IMR-90 (cell line): ENCODE results near the gene ATP8B3. TPM values are rescaled to one million over a fixed set of nuclear protein-coding genes. Genes with fewer than 3 reads are reported as not detected.

Experiments used
- ATAC-seq: fragments of 200-7000 bp; cut with Tn5 transposase; 2 replicates; pipeline ENCODE4 v1.9.1; 2020; ENCODE audit warnings: low read depth, mild to moderate bottlenecking, moderate library complexity
- BruUV-seq: library from RNA; stranded (reverse); fragments of 400-500 nt; replicated peaks from 2 replicates; lab custom pipeline; 2021; lab: Mats Ljungman, UMichigan
- CTCF ChIA-PET: fragments of 300-600 bp; formaldehyde crosslinking; extraction: SDS; loops from one replicate; lab custom pipeline; 2021; ENCODE audit warnings: antibody characterized with exemption; lab: Yijun Ruan, JAX
- POLR2A ChIA-PET: fragments of 300-600 bp; sonication (Branson Sonifier 250); formaldehyde crosslinking; loops from one replicate; lab custom pipeline; 2022; ENCODE audit warnings: antibody characterized with exemption; ENCODE audit not compliant: unreplicated experiment; lab: Charles Lee
- DNase-seq: peaks from one replicate; pipeline ENCODE4 v3.0.0; 2013
- H2AFZ ChIP-seq: replicated peaks from 2 replicates; pipeline ENCODE3; 2013; ENCODE audit warnings: low read length, mild to moderate bottlenecking; ENCODE audit not compliant: poor library complexity
- H2AK5ac ChIP-seq: 2 replicates; pipeline ENCODE4 v1.6.1; 2013; ENCODE audit warnings: low read depth, low read length, inconsistent platforms
- H2AK9ac ChIP-seq: replicated peaks from 2 replicates; pipeline ENCODE3; 2013; ENCODE audit warnings: mild to moderate bottlenecking, low read depth, low read length, moderate library complexity; ENCODE audit not compliant: poor library complexity
- H2BK120ac ChIP-seq: 2 replicates; pipeline ENCODE4 v1.6.1; 2013; ENCODE audit warnings: low read depth, low read length, inconsistent platforms
- H2BK15ac ChIP-seq: 3 replicates; pipeline ENCODE4 v1.6.1; 2013; ENCODE audit warnings: low read depth, low read length, inconsistent platforms
- H2BK20ac ChIP-seq: 2 replicates; pipeline ENCODE4 v1.6.1; 2013; ENCODE audit warnings: low read depth, mild to moderate bottlenecking, inconsistent platforms, low read length, moderate library complexity
- H2BK5ac ChIP-seq: 2 replicates; pipeline ENCODE4 v1.6.1; 2013; ENCODE audit warnings: mild to moderate bottlenecking, low read depth, low read length, inconsistent platforms; ENCODE audit not compliant: poor library complexity, severe bottlenecking
- H3K14ac ChIP-seq: replicated peaks from 2 replicates; pipeline ENCODE4 v1.6.1; 2013; ENCODE audit warnings: low read depth, low read length, inconsistent platforms
- H3K18ac ChIP-seq: 2 replicates; pipeline ENCODE4 v1.6.1; 2013; ENCODE audit warnings: low read depth, low read length, control low read depth
- H3K23ac ChIP-seq: 2 replicates; pipeline ENCODE4 v1.6.1; 2013; ENCODE audit warnings: low read depth, low read length, inconsistent platforms
- H3K27ac ChIP-seq: 2 replicates; pipeline ENCODE4 v1.5.1; 2013; ENCODE audit warnings: mild to moderate bottlenecking, control low read depth, low read length; ENCODE audit not compliant: insufficient read depth
- H3K27me3 ChIP-seq: 2 replicates; pipeline ENCODE4 v1.6.1; 2013; ENCODE audit warnings: low read length; ENCODE audit not compliant: control insufficient read depth, insufficient read depth
- H3K36me3 ChIP-seq: 2 replicates; pipeline ENCODE4 v1.6.1; 2013; ENCODE audit warnings: low read length, mixed read lengths; ENCODE audit not compliant: control insufficient read depth, insufficient read depth
- H3K4ac ChIP-seq: 2 replicates; pipeline ENCODE4 v1.6.1; 2013; ENCODE audit warnings: low read depth, low read length, inconsistent platforms
- H3K4me1 ChIP-seq: 2 replicates; pipeline ENCODE4 v1.6.1; 2013; ENCODE audit warnings: low read length, mixed read lengths; ENCODE audit not compliant: control insufficient read depth, insufficient read depth
- H3K4me2 ChIP-seq: 2 replicates; pipeline ENCODE4 v1.6.1; 2013; ENCODE audit warnings: low read depth, mild to moderate bottlenecking, control low read depth, low read length, moderate library complexity
- H3K4me3 ChIP-seq: 2 replicates; pipeline ENCODE4 v1.5.1; 2013; ENCODE audit warnings: low read depth, mild to moderate bottlenecking, control low read depth, low read length, moderate library complexity; ENCODE audit not compliant: insufficient read depth
- H3K56ac ChIP-seq: 2 replicates; pipeline ENCODE4 v1.6.1; 2013; ENCODE audit warnings: low read length, inconsistent platforms; ENCODE audit not compliant: insufficient read depth; ENCODE audit errors: extremely low read depth
- H3K79me1 ChIP-seq, 2 experiments: 2 replicates each; pipeline ENCODE4 v1.6.1; 2013; ENCODE audit warnings: low read length in 2 of 2, inconsistent platforms in 1 of 2, low read depth in 1 of 2
- H3K9ac ChIP-seq: 2 replicates; pipeline ENCODE4 v1.6.1; 2013; ENCODE audit warnings: low read depth, low read length, control low read depth
- H3K9me1 ChIP-seq: 2 replicates; pipeline ENCODE4 v1.6.1; 2013; ENCODE audit warnings: low read length, inconsistent platforms; ENCODE audit not compliant: insufficient read depth
- H3K9me3 ChIP-seq: 2 replicates; pipeline ENCODE4 v1.6.1; 2013; ENCODE audit warnings: low read length; ENCODE audit not compliant: control insufficient read depth, insufficient read depth
- H4K20me1 ChIP-seq: 2 replicates; pipeline ENCODE4 v1.6.1; 2013; ENCODE audit warnings: low read length, inconsistent platforms; ENCODE audit not compliant: insufficient read depth
- H4K5ac ChIP-seq: 2 replicates; pipeline ENCODE4 v1.6.1; 2013; ENCODE audit warnings: mild to moderate bottlenecking, low read depth, low read length, control low read depth
- H4K8ac ChIP-seq, 2 experiments: 2 replicates each; pipeline ENCODE4 v1.6.1; 2013; ENCODE audit warnings: low read depth in 2 of 2, low read length in 2 of 2, control low read depth in 1 of 2, inconsistent platforms in 1 of 2
- H4K91ac ChIP-seq: 2 replicates; pipeline ENCODE4 v1.6.1; 2013; ENCODE audit warnings: low read depth, low read length, inconsistent platforms; ENCODE audit not compliant: insufficient read depth
- ELK1 ChIP-seq: fragments of 150-350 bp; IDR thresholded peaks from 2 replicates; pipeline ENCODE4 v1.6.1; 2016; ENCODE audit warnings: low read depth, mild to moderate bottlenecking, low read length, moderate library complexity, borderline replicate concordance
- FOS ChIP-seq: fragments of 150-350 bp; IDR thresholded peaks from 2 replicates; pipeline ENCODE4 v1.6.1; 2016; ENCODE audit warnings: low read depth, low read length
- MAFK ChIP-seq: IDR thresholded peaks from 2 replicates; pipeline ENCODE4 v1.6.1; 2012; ENCODE audit warnings: low read depth, low read length, improper control_type of control experiment
- MAZ ChIP-seq: IDR thresholded peaks from 2 replicates; pipeline ENCODE4 v1.6.1; 2012; ENCODE audit warnings: low read depth, mild to moderate bottlenecking, low read length, improper control_type of control experiment, moderate library complexity, borderline replicate concordance
- POLR2A ChIP-seq: IDR thresholded peaks from 2 replicates; pipeline ENCODE4 v1.6.1; 2012; ENCODE audit warnings: mild to moderate bottlenecking, low read depth, low read length
- RCOR1 ChIP-seq: IDR thresholded peaks from 2 replicates; pipeline ENCODE4 v1.6.1; 2012; ENCODE audit warnings: mild to moderate bottlenecking, low read length, improper control_type of control experiment; ENCODE audit not compliant: insufficient replicate concordance
- WGBS, 2 experiments: methylation state at CpG; one replicate each; pipeline versions ENCODE4 v1.1.5 to v1.1.7; 2013; ENCODE audit warnings: missing lambda C conversion rate in 2 of 2; ENCODE audit not compliant: insufficient read length in 1 of 2; ENCODE audit errors: extremely low coverage in 2 of 2; 5-methylcytosine and 5-hydroxymethylcytosine counted together
- dilution Hi-C: fragments of 300-500 bp; cut with HindIII; formaldehyde crosslinking; loops from one replicate; pipeline ENCODE4 v1.14.3; 2018; ENCODE audit warnings: low sequenced_read_pairs; ENCODE audit not compliant: unreplicated experiment
- in situ Hi-C: fragments of 300-500 bp; cut with MboI; formaldehyde crosslinking; loops from 3 replicates; pipeline ENCODE4 v1.14.3; 2019; ENCODE audit warnings: low sequenced_read_pairs, inconsistent platforms, mixed read lengths
- intact Hi-C: fragments of 100-400 bp; cut with micrococcal nuclease; formaldehyde crosslinking; loops from 2 replicates; pipeline ENCODE4 v1.10.0; 2022
- polyA plus RNA-seq, 3 experiments: library from polyadenylated mRNA; depleted of rRNA; stranded (reverse); fragments of >200 nt; gene quantifications; 2 replicates each; pipeline ENCODE4 v1.2.3, GENCODE V29; 2012; ENCODE audit warnings: low replicate concordance in 1 of 3
- total RNA-seq: library from RNA; depleted of rRNA; stranded (reverse); fragments of >200 nt; gene quantifications from 2 replicates; pipeline ENCODE4 v1.2.3, GENCODE V29; 2012

ATP8B3 gene
- total and polyA plus RNA-seq, 2 of the 4 experiments (the other 2 are of a cell fraction): 1.6 to 8.1 TPM

GRCh38 chr19:1785310-1785709 is 26.8 kb downstream of the ATP8B3 start:
- H3K18ac ChIP-seq: no peak overlapping the region
- no peak overlapping the region for H3K27ac ChIP-seq
- H4K20me1 ChIP-seq: no peaks in the 10 kb centered on the region
- ATAC-seq: no peak
- no peaks in the 10 kb centered on the region for H3K79me1 ChIP-seq
- no peak overlapping the region for H2BK15ac ChIP-seq
- H4K5ac ChIP-seq: no peak overlapping the region
- peaks cover 40% of the 10 kb centered on the region for H3K27me3 ChIP-seq
- no peaks in the 10 kb centered on the region for H3K4me1 ChIP-seq
- no peak overlapping the region for H3K4me3 ChIP-seq
- no TSS peak for BruUV-seq
- no peak overlapping the region for H3K23ac ChIP-seq
- no peak overlapping the region for H2AFZ ChIP-seq
- H2BK20ac ChIP-seq: no peak overlapping the region
- CTCF ChIA-PET: interaction anchor here (0.6 kb wide), 1 partner anchor 9 kb away, joined by 3 read pairs; no protein-coding TSS in a partner anchor
- no peak overlapping the region for H2BK5ac ChIP-seq
- POLR2A ChIA-PET: interaction anchor here (0.6 kb wide), 1 partner anchor 34 kb away, joined by 4 read pairs; no protein-coding TSS in a partner anchor
- H4K91ac ChIP-seq: no peak overlapping the region
- dilution Hi-C loops (no loop called here), in situ Hi-C loops (loop anchor here (25.0 kb wide), 1 partner anchor 248 kb away; no protein-coding TSS in a partner anchor), intact Hi-C loops (no loop called here)
- WGBS, 2 experiments: 86% methylated on average over 11 of the region's 19 CpGs; no CpG with 5 or more reads in 1 of the 2 experiments
- TF ChIP-seq MAFK (no peak), FOS (no peak), ELK1 (no peak), POLR2A (no peak), MAZ (no peak), RCOR1 (no peak)
- no peak overlapping the region for H3K14ac ChIP-seq
- no peaks in the 10 kb centered on the region for H3K9me1 ChIP-seq
- no peak overlapping the region for H2BK120ac ChIP-seq
- DNase-seq: no peak
- peaks cover 18% of the 10 kb centered on the region for H3K9me3 ChIP-seq
- no peaks in the 10 kb centered on the region for H3K36me3 ChIP-seq
- no peak overlapping the region for H3K56ac ChIP-seq
- no peak overlapping the region for H3K4me2 ChIP-seq
- H2AK9ac ChIP-seq: no peak overlapping the region
- no peak overlapping the region for H2AK5ac ChIP-seq
- no peak overlapping the region for H3K4ac ChIP-seq
- H4K8ac ChIP-seq: no peak overlapping the region
- H3K9ac ChIP-seq: no peak overlapping the region
